HG03521 (cell line): ENCODE data around the gene NDE1.
"Not testable (repeated sequence)": the region's sequence is repeated elsewhere in the genome, so short reads cannot be mapped to it uniquely, and the experiment has no call there.

Experiments used
- ATAC-seq: cut with Tn5 transposase; IDR thresholded peaks from one replicate; pipeline ENCODE4 v1.9.1; 2021; ENCODE audit warnings: mild to moderate bottlenecking, moderate library complexity; ENCODE audit not compliant: unreplicated experiment

NDE1 gene

GRCh38 chr16:15649727-15650018 is 372 bp upstream of the NDE1 start:
- ATAC-seq: no peak

DNA sequence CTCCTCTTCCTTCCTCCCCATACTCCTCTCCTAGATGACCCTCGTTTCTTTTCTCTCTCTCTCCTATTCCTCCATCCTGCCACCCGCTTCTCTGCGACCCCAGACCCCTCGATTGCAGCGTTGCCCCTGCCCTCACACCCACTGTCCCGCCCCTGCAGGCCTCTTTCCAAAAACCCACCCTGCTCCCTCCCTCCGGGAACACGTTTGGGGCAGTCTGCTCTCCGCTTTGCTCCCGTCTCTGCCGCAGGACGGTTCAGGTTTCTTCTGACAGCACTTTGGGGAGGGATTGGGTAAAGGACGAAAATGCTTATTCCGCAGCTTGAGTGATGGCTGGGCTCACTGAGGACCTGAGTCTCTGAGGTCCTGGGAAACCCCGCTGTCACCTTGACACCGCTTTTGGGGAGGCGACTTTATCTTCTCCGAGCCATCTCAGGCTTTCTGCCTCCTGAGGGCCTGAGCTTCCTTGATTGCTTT is 690 bp downstream of the NDE1 start:
- ATAC-seq: peak; percentile 22

- ATAC-seq: no peak
Measured at GRCh38 chr16:15652293-15653001, 2.4 kb downstream of the NDE1 start.

GRCh38 chr16:15653227-15653626 is 3.2 kb downstream of the NDE1 start:
- no peak for ATAC-seq

DNA sequence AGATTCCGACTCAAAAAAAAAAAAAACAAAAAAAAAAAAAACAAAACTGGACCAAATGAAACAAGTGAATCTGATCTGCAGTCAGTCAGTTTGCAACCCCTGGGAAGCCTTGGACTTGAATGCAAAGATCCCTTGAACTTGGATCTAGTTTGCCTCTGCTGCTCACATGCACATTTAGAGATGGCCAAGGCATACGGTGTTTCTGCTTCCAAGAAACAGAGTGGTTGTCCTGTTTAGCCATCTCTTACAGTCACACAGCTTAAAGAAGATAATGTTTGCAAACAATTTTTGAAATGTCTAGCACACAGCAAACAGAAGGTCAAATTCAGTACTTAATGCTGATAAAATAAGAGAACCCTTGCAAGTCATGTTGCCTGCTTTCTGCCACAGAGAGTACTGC is 4.5 kb downstream of the NDE1 start:
- no peak for ATAC-seq

GRCh38 chr16:15655561-15655960 is 5.5 kb downstream of the NDE1 start:
- not testable (repeated sequence) for ATAC-seq

GRCh38 chr16:15658149-15658548 is 8.1 kb downstream of the NDE1 start:
- no peak for ATAC-seq

- ATAC-seq: no peak
Measured at GRCh38 chr16:15658556-15658955, 8.5 kb downstream of the NDE1 start.

DNA sequence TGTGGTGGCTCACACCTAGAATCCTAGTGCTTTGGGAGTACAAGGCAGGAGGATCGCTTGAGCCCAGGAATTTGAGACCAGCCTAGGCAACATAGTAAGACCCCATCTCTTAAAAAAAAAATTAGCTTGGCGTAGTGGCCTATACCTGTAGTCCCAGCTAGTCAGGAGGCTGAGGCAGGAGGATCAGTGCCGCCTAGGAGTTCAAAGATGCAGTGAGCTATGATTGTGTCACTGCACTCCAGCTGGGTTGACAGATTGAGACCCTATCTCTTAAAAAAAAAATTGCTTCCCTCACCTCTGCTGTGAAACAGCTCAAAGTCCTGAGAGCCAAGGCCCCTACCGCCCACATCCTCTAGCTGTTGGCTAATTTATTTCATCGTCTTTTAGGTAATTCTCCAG is 10.2 kb downstream of the NDE1 start:
- no peak for ATAC-seq

GRCh38 chr16:15665107-15665506 is 15.1 kb downstream of the NDE1 start:
- ATAC-seq: no peak

- ATAC-seq: no peak
Measured at GRCh38 chr16:15667091-15667742, 17.2 kb downstream of the NDE1 start.

GRCh38 chr16:15671530-15672117 is 21.6 kb downstream of the NDE1 start:
- no peak for ATAC-seq

DNA sequence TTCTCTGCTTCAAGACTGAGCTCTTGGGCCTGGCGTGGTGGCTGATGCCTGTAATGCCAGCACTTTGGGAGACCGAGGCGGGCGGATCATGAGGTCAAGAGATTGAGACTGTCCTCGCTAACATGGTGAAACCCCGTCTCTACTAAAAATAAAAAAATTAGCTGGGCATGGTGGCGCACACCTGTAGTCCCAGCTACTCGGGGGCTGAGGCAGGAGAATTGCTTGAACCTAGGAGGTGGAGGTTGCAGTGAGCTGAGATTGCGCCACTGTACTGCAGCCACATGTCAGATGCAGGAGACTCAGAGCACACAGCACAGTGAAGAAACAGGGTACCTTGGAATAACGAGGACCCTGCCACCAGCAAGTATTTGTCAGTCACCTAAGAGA is 22.1 kb downstream of the NDE1 start:
- not testable (repeated sequence) for ATAC-seq

GRCh38 chr16:15672514-15673167 is 22.6 kb downstream of the NDE1 start:
- no peak for ATAC-seq

GRCh38 chr16:15674571-15674970 is 24.5 kb downstream of the NDE1 start:
- ATAC-seq: no peak

DNA sequence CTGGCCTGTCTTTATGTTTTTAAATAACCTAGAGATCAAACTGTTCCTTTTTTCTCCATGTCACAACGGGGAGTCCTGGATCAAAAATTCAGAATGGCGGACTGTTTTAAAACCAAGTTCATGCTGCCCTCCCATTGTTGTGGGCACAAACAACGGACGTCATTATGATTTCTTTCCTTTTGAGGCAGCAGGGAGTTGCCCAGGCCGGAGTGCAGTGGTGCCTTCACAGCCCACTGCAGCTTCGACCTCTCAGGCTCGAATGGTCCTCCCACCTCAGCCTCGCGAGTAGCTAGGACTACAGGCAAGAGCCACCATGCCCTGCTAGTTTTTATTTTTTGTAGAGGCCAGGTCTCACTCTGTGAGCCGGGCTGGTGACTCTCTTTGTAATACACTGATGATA is 26.5 kb downstream of the NDE1 start:
- no peak for ATAC-seq

GRCh38 chr16:15677447-15677846 is 27.4 kb downstream of the NDE1 start:
- ATAC-seq: no peak

DNA sequence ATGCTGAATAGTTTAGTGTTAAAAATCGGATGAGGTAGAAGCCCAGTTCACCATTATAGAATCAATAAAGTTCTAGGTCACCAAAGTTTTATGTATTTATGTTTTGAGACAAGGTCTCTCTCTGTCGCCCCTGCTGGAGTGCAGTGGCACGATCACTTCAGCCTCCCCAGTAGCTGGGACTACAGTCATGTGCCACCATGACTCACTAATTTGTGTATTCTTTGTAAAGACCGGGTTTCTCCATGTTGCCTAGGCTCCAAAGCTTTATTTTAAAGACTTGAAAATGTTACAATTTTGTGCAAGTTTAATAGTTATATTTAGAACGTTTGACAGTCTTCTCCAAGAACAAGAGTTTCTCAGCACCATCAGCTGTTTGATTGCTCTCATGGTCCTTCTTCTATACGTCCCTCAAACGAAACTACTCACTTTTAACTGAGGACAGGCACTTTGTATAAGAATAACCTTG is 32.1 kb downstream of the NDE1 start:
- ATAC-seq: no peak

DNA sequence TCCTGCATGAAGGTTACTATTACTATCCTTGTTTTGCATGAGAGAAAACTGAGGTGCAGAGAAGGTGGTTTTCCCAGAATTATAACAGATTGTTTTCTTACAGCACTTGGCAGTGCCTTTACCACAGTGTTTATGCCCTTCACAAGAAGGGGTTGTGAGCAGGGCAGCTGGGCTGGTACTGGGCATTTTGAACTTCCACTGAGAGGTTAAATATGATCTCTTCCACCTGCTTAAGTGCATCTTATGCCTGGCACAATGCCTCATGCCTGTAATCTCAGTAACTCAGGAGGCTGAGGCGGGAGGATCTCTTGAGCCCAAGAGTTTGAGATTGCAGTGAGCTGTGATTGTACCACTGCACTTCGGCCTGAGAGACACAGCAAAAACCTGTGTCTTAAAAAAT is 36.2 kb downstream of the NDE1 start:
- ATAC-seq: no peak

GRCh38 chr16:15689290-15689689 is 39.2 kb downstream of the NDE1 start:
- no peak for ATAC-seq

- ATAC-seq: no peak
Measured at GRCh38 chr16:15690296-15690695, 40.3 kb downstream of the NDE1 start.

DNA sequence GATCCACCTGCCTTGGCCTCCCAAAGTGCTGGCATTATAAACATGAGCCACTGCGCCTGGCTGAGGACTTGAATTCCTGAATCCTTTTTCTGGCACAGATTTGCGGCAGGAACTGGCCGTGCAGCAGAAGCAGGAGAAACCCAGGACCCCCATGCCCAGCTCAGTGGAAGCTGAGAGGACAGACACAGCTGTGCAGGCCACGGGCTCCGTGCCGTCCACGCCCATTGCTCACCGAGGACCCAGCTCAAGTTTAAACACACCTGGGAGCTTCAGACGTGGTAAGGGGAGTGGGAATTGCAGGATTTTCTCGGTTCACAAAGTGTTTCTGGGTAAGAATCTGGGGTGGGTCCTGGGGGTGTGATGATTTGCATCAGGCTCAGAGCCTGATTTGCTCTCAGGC is 41.0 kb downstream of the NDE1 start:
- no peak for ATAC-seq
